Keratinocyte (primary cell): Measurements from ENCODE around the gene DIDO1. TPM values are rescaled to one million over a fixed set of nuclear protein-coding genes. Genes with fewer than 3 reads are reported as not detected.

Experiments
- DNase-seq: peaks from one replicate; pipeline ENCODE4 v3.0.0-alpha.2; 2011; ENCODE audit warnings: low read depth, missing footprints, low spot score
- FAIRE-seq: peaks from 2 replicates; lab custom pipeline; 2011; peaks lifted over from hg19 to GRCh38; lab: Jason Lieb, UNC
- H2AFZ ChIP-seq: 2 replicates; pipeline ENCODE4 v1.6.0; 2012; ENCODE audit warnings: low read length, control low read depth, inconsistent platforms; ENCODE audit not compliant: control insufficient read depth
- H3K27ac ChIP-seq: 2 replicates; pipeline ENCODE4 v1.5.1; 2011; ENCODE audit warnings: low read length; ENCODE audit not compliant: control insufficient read depth, insufficient read depth
- H3K27me3 ChIP-seq: 3 replicates; pipeline ENCODE4 v1.6.0; 2011; ENCODE audit warnings: low read length; ENCODE audit not compliant: control insufficient read depth, insufficient read depth; ENCODE audit errors: extremely low read depth
- H3K36me3 ChIP-seq, 2 experiments: 2 replicates in 1 of 2; 3 replicates in 1 of 2; pipeline ENCODE4 v1.5.1; 2011; ENCODE audit warnings: low read length in 2 of 2, mild to moderate bottlenecking in 1 of 2; ENCODE audit not compliant: control insufficient read depth in 2 of 2, insufficient read depth in 2 of 2; ENCODE audit errors: extremely low read depth in 1 of 2
- H3K4me1 ChIP-seq: 3 replicates; pipeline ENCODE4 v1.5.1; 2011; ENCODE audit warnings: low read length; ENCODE audit not compliant: control insufficient read depth, insufficient read depth; ENCODE audit errors: extremely low read depth
- H3K4me2 ChIP-seq: 3 replicates; pipeline ENCODE4 v1.6.0; 2011; ENCODE audit warnings: low read depth, low read length; ENCODE audit not compliant: control insufficient read depth, insufficient read depth; ENCODE audit errors: extremely low read depth
- H3K4me3 ChIP-seq, 3 experiments: fragments of 200-600 bp in 1 of 3; sonication (generic) in 1 of 3; 2 replicates in 2 of 3; 3 replicates in 1 of 3; pipeline ENCODE4 v1.5.1; 2011 to 2016; ENCODE audit warnings: low read length in 3 of 3, mild to moderate bottlenecking in 3 of 3, control low read depth in 2 of 3, inconsistent platforms in 1 of 3, low read depth in 1 of 3, mixed read lengths in 1 of 3, mixed run types in 1 of 3, moderate library complexity in 1 of 3; ENCODE audit not compliant: control insufficient read depth in 2 of 3, insufficient read depth in 2 of 3; ENCODE audit errors: extremely low read depth in 1 of 3
- H3K79me2 ChIP-seq: 2 replicates; pipeline ENCODE4 v1.6.0; 2012; ENCODE audit warnings: low read length; ENCODE audit not compliant: control insufficient read depth, insufficient read depth
- H3K9ac ChIP-seq: 3 replicates; pipeline ENCODE4 v1.6.0; 2011; ENCODE audit warnings: low read length; ENCODE audit not compliant: control insufficient read depth, insufficient read depth; ENCODE audit errors: extremely low read depth
- H3K9me1 ChIP-seq: 3 replicates; pipeline ENCODE4 v1.6.0; 2011; ENCODE audit warnings: low read length; ENCODE audit not compliant: control insufficient read depth, insufficient read depth; ENCODE audit errors: extremely low read depth
- H3K9me3 ChIP-seq: 2 replicates; pipeline ENCODE4 v1.5.1; 2012; ENCODE audit warnings: low read depth, low read length; ENCODE audit not compliant: control insufficient read depth
- H4K20me1 ChIP-seq: 3 replicates; pipeline ENCODE4 v1.6.0; 2011; ENCODE audit warnings: low read length; ENCODE audit not compliant: control insufficient read depth, insufficient read depth; ENCODE audit errors: extremely low read depth
- CTCF ChIP-seq, 3 experiments: IDR thresholded peaks in 1 of 3; conservative IDR thresholded peaks in 1 of 3; optimal IDR thresholded peaks in 1 of 3; 2 replicates in 2 of 3; 3 replicates in 1 of 3; pipeline versions ENCODE3 to v1.5.1; 2011; ENCODE audit warnings: low read length in 3 of 3, mild to moderate bottlenecking in 3 of 3, moderate library complexity in 2 of 3, control low read depth in 1 of 3, inconsistent platforms in 1 of 3; ENCODE audit not compliant: insufficient read depth in 2 of 3; ENCODE audit errors: extremely low read depth in 1 of 3
- EZH2 ChIP-seq: IDR thresholded peaks from one replicate; pipeline ENCODE4 v1.6.1; 2012; ENCODE audit warnings: inconsistent platforms, mild to moderate bottlenecking, low read length, moderate library complexity
- dilution Hi-C: fragments of 300-500 bp; cut with MboI; formaldehyde crosslinking; loops from one replicate; pipeline ENCODE4 v1.7.0; 2020; ENCODE audit warnings: low sequenced_read_pairs; ENCODE audit not compliant: extremely low pct_ligation_motif_present
- polyA plus RNA-seq, 5 experiments: library from polyadenylated mRNA; depleted of rRNA in 3 of 5; stranded (reverse) in 3 of 5; stranded (forward) in 1 of 5; unstranded in 1 of 5; fragments of >200 nt; gene quantifications; 1 replicate in 1 of 5; 2 replicates in 3 of 5; 3 replicates in 1 of 5; pipeline versions ENCODE4 v1.2.1 to v1.2.3, GENCODE V29; 2011 to 2012; ENCODE audit warnings: missing spikeins in 2 of 5, low read depth in 1 of 5, low replicate concordance in 1 of 5

The DIDO1 gene
- polyA plus RNA-seq, 1 donor (not counting 4 experiments of a cell fraction or from before 2014, with no cell fraction given), result 14.2 TPM

DNA sequence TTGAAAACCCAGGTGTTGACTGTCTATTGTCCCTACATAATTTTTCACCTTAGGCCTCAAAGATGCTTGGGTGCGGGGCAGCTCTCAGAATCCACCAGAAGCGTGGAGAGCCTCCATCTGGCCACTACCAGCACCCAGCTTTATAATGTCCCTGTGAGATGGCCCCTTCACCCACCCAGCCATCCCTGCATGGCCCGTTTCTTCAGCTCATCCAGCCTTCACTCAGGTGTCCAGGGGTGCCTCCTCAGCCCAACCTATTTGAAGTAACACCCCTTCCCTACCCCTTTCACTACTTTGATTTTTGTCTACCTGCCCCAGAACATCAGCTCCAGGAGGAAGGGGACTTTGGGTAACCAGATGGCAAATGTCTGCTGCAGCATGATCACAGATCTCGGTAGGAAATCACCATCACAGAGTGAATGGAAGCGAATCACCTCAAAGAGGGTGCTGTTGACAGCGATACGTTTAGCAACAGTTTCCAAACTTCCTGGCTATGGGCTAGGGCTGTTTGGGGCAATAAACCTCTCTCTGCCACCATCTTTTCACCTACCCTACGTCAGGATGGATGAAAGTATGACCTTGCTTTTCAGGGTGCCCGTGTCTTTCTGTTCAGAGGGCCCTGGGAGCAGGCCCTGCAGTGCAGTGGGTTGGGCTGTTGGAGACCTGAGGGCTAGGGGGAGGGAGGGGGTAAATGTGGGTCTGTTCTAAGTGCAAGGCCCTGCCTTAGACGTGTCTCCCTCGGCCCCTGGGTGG lies 25.0 kb upstream of the DIDO1 start:
- H3K27me3 ChIP-seq, result no peaks in the 10 kb centered on the region
- no peak overlapping the region for H3K27ac ChIP-seq
- no peaks in the 10 kb centered on the region for H3K79me2 ChIP-seq
- no peaks in the 10 kb centered on the region for H3K9me1 ChIP-seq
- no peak overlapping the region for H3K4me3 ChIP-seq
- no peaks in the 10 kb centered on the region for H3K9me3 ChIP-seq
- no peak overlapping the region for H3K9ac ChIP-seq
- H3K36me3 ChIP-seq, result peaks cover 5 to 9% of the 10 kb centered on the region in 2 experiments
- TF ChIP-seq CTCF (optimal IDR thresholded peaks at IDR 0.05 in 1 of 3, IDR thresholded peaks at IDR 0.05 in 1 of 3, conservative IDR thresholded peaks at IDR 0.05 in 1 of 3; ENCODE audit: extremely low read depth in 1 of 3, insufficient read depth in 2 of 3, low read length in 3 of 3) (no peak), EZH2 (no peak)
- H3K4me2 ChIP-seq, result no peak overlapping the region
- dilution Hi-C loops, result no loop called here
- no peak overlapping the region for H2AFZ ChIP-seq
- H4K20me1 ChIP-seq, result no peaks in the 10 kb centered on the region
- no peak for FAIRE-seq
- peaks cover 3% of the 10 kb centered on the region for H3K4me1 ChIP-seq
- no peak for DNase-seq

DNA sequence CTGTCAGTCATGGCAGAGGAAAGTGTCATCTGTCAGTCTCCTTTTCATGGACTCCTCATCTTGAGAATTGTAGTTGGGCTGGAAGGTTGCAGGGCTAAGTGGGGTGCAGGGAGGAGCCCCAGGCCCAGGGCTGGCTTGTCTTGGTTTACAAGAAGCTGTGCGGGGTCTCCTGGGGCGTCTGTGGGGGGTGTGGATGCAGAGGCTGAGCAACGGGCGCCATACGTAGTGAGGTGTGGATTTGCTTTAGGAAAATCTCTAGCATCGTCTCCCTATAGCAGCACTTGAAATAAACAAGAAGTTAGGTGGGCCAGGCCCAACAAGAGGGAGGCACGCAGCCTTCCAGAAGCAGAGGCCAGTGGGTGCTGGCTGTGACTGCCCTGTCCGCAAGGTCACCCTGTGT lies 24.4 kb upstream of the DIDO1 start:
- DNase-seq, result no peak
- dilution Hi-C loops, result no loop called here
- peaks cover 3% of the 10 kb centered on the region for H3K4me1 ChIP-seq
- TF ChIP-seq CTCF (optimal IDR thresholded peaks at IDR 0.05 in 1 of 3, IDR thresholded peaks at IDR 0.05 in 1 of 3, conservative IDR thresholded peaks at IDR 0.05 in 1 of 3; ENCODE audit: extremely low read depth in 1 of 3, insufficient read depth in 2 of 3, low read length in 3 of 3) (no peak), EZH2 (no peak)
- H3K27ac ChIP-seq, result no peak overlapping the region
- H2AFZ ChIP-seq, result no peak overlapping the region
- H4K20me1 ChIP-seq, result no peaks in the 10 kb centered on the region
- H3K79me2 ChIP-seq, result peaks cover 2% of the 10 kb centered on the region
- H3K27me3 ChIP-seq, result no peaks in the 10 kb centered on the region
- H3K36me3 ChIP-seq, result peaks cover 11 to 13% of the 10 kb centered on the region in 2 experiments
- H3K4me2 ChIP-seq, result no peak overlapping the region
- H3K9me1 ChIP-seq, result no peaks in the 10 kb centered on the region
- no peak overlapping the region for H3K4me3 ChIP-seq
- H3K9ac ChIP-seq, result no peak overlapping the region
- FAIRE-seq, result no peak
- no peaks in the 10 kb centered on the region for H3K9me3 ChIP-seq
